GM21717 (cell line): ENCODE data around the gene KRT3.

Source experiments
- ATAC-seq: cut with Tn5 transposase; IDR thresholded peaks from one replicate; pipeline ENCODE4 v1.9.1; 2021; ENCODE audit warnings: mild to moderate bottlenecking, moderate library complexity; ENCODE audit not compliant: unreplicated experiment

Gene KRT3

GRCh38 chr12:52784909-52785308, 11.0 kb downstream of the KRT3 start:
- ATAC-seq: no peak

- no peak for ATAC-seq
Measured at GRCh38 chr12:52783563-52784316, 12.2 kb downstream of the KRT3 start.

- ATAC-seq: no peak
Measured at GRCh38 chr12:52782502-52782901, 13.4 kb downstream of the KRT3 start.

GRCh38 chr12:52781399-52782082, 14.4 kb downstream of the KRT3 start:
- ATAC-seq: no peak

GRCh38 chr12:52779914-52780313, 16.0 kb downstream of the KRT3 start:
- no peak for ATAC-seq

GRCh38 chr12:52778833-52779232, 17.1 kb downstream of the KRT3 start:
- no peak for ATAC-seq

GRCh38 chr12:52777566-52777965, 18.4 kb downstream of the KRT3 start:
- no peak for ATAC-seq

- no peak for ATAC-seq
Measured at GRCh38 chr12:52776913-52777395, 19.0 kb downstream of the KRT3 start, which contains the start of gene KRT76. TSS of gene KRT76 (minus strand) at chr12:52777345. CDS start at chr12:52777291, 54 bp downstream.

- ATAC-seq: no peak
Measured at GRCh38 chr12:52776435-52776834, 19.5 kb downstream of the KRT3 start.

GRCh38 chr12:52774629-52775250, 21.2 kb downstream of the KRT3 start:
- no peak for ATAC-seq

GRCh38 chr12:52772772-52773171, 23.1 kb downstream of the KRT3 start:
- no peak for ATAC-seq

GRCh38 chr12:52772188-52772587, 23.7 kb downstream of the KRT3 start:
- no peak for ATAC-seq

GRCh38 chr12:52771505-52771904, 24.4 kb downstream of the KRT3 start:
- ATAC-seq: no peak

GRCh38 chr12:52771088-52771487, 24.8 kb downstream of the KRT3 start:
- ATAC-seq: no peak

GRCh38 chr12:52769946-52770345, 26.0 kb downstream of the KRT3 start:
- ATAC-seq: no peak

- ATAC-seq: no peak
Measured at GRCh38 chr12:52769354-52769753, 26.6 kb downstream of the KRT3 start.

GRCh38 chr12:52768479-52769200, 27.3 kb downstream of the KRT3 start:
- no peak for ATAC-seq

- no peak for ATAC-seq
Measured at GRCh38 chr12:52767427-52767826, 28.5 kb downstream of the KRT3 start.

- no peak for ATAC-seq
Measured at GRCh38 chr12:52767020-52767379, 28.9 kb downstream of the KRT3 start.

- no peak for ATAC-seq
Measured at GRCh38 chr12:52766351-52767019, 29.4 kb downstream of the KRT3 start.

GRCh38 chr12:52765702-52766101, 30.2 kb downstream of the KRT3 start:
- ATAC-seq: no peak
